Sigmoid colon (tissue), 7 donors: Measurements from ENCODE around the gene PAK1. TPM values are rescaled to one million over a fixed set of nuclear protein-coding genes. Genes with fewer than 3 reads are reported as not detected.
"Not testable (repeated sequence)": the region's sequence is repeated elsewhere in the genome, so short reads cannot be mapped to it uniquely, and the experiment has no call there.

Source experiments
- DNase-seq: peaks from one replicate; pipeline ENCODE4 v3.0.0-alpha.2; 2019
- H3K27ac ChIP-seq, 4 donors: fragments of 200-600 bp; sonication (generic); one replicate each; pipeline ENCODE4 v1.5.1; 2016 to 2019; ENCODE audit warnings: mild to moderate bottlenecking in 1 of 4
- H3K27me3 ChIP-seq, 3 donors: fragments of 200-600 bp; sonication (generic); one replicate each; pipeline ENCODE4 v1.5.1; 2019; ENCODE audit warnings: mild to moderate bottlenecking in 1 of 3
- H3K36me3 ChIP-seq, 4 donors: fragments of 200-600 bp; sonication (generic); one replicate each; pipeline ENCODE4 v1.5.1; 2016 to 2019
- H3K4me1 ChIP-seq, 4 donors: fragments of 200-600 bp; sonication (generic); one replicate each; pipeline ENCODE4 v1.5.1; 2017 to 2019
- H3K4me3 ChIP-seq, 4 donors: fragments of 200-600 bp; sonication (generic); one replicate each; pipeline ENCODE4 v1.5.1; 2017 to 2019; ENCODE audit warnings: mild to moderate bottlenecking in 2 of 4, moderate library complexity in 1 of 4
- H3K9me3 ChIP-seq, 4 donors: fragments of 200-600 bp in 3 of 4; sonication (generic) in 3 of 4; one replicate each; pipeline versions ENCODE4 v1.5.1 to v1.6.1; 2013 to 2019
- EP300 ChIP-seq, 4 donors: sonication (generic); formaldehyde crosslinking; IDR thresholded peaks; one replicate each; pipeline ENCODE4 v1.6.1; 2017; ENCODE audit warnings: antibody characterized with exemption in 4 of 4
- POLR2A ChIP-seq, 2 donors: fragments of 450-650 bp; IDR thresholded peaks; one replicate each; pipeline ENCODE4 v1.6.1; 2016; ENCODE audit warnings: antibody characterized with exemption in 2 of 2, mild to moderate bottlenecking in 2 of 2, moderate library complexity in 2 of 2
- POLR2AphosphoS5 ChIP-seq, 4 donors: sonication (generic); formaldehyde crosslinking; IDR thresholded peaks; one replicate each; pipeline ENCODE4 v1.6.1; 2017; ENCODE audit warnings: antibody characterized with exemption in 4 of 4
- WGBS, 2 donors: extraction: QIAGEN DNeasy Blood & Tissue Kit; methylation state at CpG; one replicate each; pipeline ENCODE4 v1.1.7; 2013; 5-methylcytosine and 5-hydroxymethylcytosine counted together
- intact Hi-C: fragments of 100-400 bp; cut with DNase I; formaldehyde crosslinking; loops from one replicate; pipeline ENCODE4 v1.15.1; 2023
- polyA plus RNA-seq, 3 donors: library from polyadenylated mRNA; stranded (reverse); fragments of 200-250 nt; gene quantifications; one replicate each; pipeline ENCODE4 v1.2.3, GENCODE V29; 2013
- total RNA-seq, 4 donors: library from RNA; depleted of rRNA; stranded (reverse); fragments of >200 nt; gene quantifications; one replicate each; pipeline ENCODE4 v1.1.0, GENCODE V29; 2016
- TF ChIP-seq, protein P1 (sequence below), 4 experiments: fragments of 450-650 bp in 3 of 4; fragments of 200-600 bp in 1 of 4; IDR thresholded peaks; one replicate each; pipeline ENCODE4 v1.5.1; 2016 to 2019; ENCODE audit warnings: antibody characterized with exemption in 4 of 4, mild to moderate bottlenecking in 3 of 4, moderate library complexity in 2 of 4
- donor health status: healthy with polysubstance abuse.
- donor health status: Bipolar disorder and iron deficiency.
- donor health status: healthy.

The PAK1 gene
- total and polyA plus RNA-seq, 7 donors: 24.6 to 79.3 (median 37.7) TPM

DNA sequence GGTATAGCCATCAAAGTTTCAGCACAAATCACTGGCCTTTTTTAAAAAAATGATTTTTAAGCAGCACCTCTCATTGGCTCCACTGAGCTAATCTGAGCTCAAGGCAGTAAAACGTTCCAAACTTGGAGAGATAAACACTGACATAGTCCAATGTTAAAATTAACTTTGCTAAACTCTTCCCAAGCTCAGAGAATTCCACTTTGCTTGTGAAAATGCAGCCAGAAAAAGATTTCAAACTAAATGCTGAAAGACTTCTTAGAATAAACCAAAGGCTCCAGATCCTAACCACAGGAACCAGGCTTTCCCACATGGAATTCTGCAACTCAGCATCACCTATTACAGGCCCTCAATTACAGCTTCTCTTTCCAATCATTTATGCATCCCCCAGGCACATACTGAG lies 87.7 kb downstream of the PAK1 start:
- Histone ChIP-seq H3K36me3 (no peaks in the 10 kb centered on the region), H3K9me3 (no peaks in the 10 kb centered on the region), H3K4me3 (no peak overlapping the region), H3K4me1 (peaks cover 0 to 32% (median 23%) of the 10 kb centered on the region in 4 donors), H3K27ac (peak overlapping the region in 3 of 4 donors; percentile 26 to 64 (median 53)), H3K27me3 (no peaks in the 10 kb centered on the region)
- WGBS, 2 donors: 49 to 56% methylated on average over 1 of the region's 1 CpG
- TF ChIP-seq POLR2AphosphoS5 (IDR thresholded peaks at IDR 0.05) (no peak), EP300 (IDR thresholded peaks at IDR 0.05) (no peak), POLR2A (IDR thresholded peaks at IDR 0.05) (no peak)
- TF ChIP-seq, protein P1, sequence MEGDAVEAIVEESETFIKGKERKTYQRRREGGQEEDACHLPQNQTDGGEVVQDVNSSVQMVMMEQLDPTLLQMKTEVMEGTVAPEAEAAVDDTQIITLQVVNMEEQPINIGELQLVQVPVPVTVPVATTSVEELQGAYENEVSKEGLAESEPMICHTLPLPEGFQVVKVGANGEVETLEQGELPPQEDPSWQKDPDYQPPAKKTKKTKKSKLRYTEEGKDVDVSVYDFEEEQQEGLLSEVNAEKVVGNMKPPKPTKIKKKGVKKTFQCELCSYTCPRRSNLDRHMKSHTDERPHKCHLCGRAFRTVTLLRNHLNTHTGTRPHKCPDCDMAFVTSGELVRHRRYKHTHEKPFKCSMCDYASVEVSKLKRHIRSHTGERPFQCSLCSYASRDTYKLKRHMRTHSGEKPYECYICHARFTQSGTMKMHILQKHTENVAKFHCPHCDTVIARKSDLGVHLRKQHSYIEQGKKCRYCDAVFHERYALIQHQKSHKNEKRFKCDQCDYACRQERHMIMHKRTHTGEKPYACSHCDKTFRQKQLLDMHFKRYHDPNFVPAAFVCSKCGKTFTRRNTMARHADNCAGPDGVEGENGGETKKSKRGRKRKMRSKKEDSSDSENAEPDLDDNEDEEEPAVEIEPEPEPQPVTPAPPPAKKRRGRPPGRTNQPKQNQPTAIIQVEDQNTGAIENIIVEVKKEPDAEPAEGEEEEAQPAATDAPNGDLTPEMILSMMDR (IDR thresholded peaks at IDR 0.05): no peak
- intact Hi-C loops: no loop called here
- no peak for DNase-seq

DNA sequence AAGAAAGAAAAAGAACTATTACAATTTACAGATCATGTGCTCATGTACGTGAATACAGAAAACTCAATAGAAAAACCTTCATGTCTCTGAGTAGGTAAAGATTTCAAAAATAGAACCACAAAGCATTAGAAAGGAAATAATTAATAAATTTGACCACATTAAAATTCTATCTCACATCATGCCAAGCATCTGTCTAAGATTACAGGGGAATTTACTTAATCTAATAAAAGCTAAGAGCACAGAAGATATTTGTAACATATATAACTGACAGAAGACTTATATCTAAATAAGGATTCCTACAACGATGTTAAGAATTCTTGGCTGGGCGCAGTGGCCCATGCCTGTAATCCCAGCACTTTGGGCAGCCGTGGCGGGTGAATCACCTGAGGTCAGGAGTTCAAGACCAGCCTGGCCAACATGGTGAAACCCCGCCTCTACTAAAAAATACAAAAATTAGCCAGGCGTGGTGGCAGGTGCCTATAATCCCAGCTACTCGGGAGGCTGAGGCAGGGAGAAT lies 88.6 kb downstream of the PAK1 start:
- DNase-seq, H3K27me3 ChIP-seq, H3K36me3 ChIP-seq, intact Hi-C loops, H3K4me3 ChIP-seq, H3K9me3 ChIP-seq: not testable (repeated sequence)
- Histone ChIP-seq H3K4me1 (peaks cover 0 to 32% (median 23%) of the 10 kb centered on the region in 4 donors), H3K27ac (peak overlapping the region in 1 of 4 donors; percentile 64)
- 91% methylated on average over 8 of the region's 8 CpGs for WGBS, 2 donors

GRCh38 chr11:77384571-77384970 lies 89.3 kb downstream of the PAK1 start:
- no peaks in the 10 kb centered on the region for H3K27me3 ChIP-seq

GRCh38 chr11:77383349-77383748 lies 90.5 kb downstream of the PAK1 start:
- H3K4me1 ChIP-seq: peaks cover 0 to 32% (median 23%) of the 10 kb centered on the region in 4 donors
- DNase-seq, intact Hi-C loops, H3K27ac ChIP-seq, H3K9me3 ChIP-seq, H3K27me3 ChIP-seq, H3K4me3 ChIP-seq: not testable (repeated sequence)
- H3K36me3 ChIP-seq: peaks cover 0 to 16% (median 3%) of the 10 kb centered on the region in 4 donors
- 94 to 98% methylated on average over 7 of the region's 7 CpGs for WGBS, 2 donors

More at GRCh38 chr11:77384571-77384970, 89.3 kb downstream of the PAK1 start:
- TF ChIP-seq EP300 (IDR thresholded peaks at IDR 0.05) (no peak), POLR2A (IDR thresholded peaks at IDR 0.05) (no peak), POLR2AphosphoS5 (IDR thresholded peaks at IDR 0.05) (no peak)
- TF ChIP-seq, protein P1 (IDR thresholded peaks at IDR 0.05): no peak
- H3K4me3 ChIP-seq: no peak overlapping the region
- no peak overlapping the region for H3K27ac ChIP-seq
- 48 to 49% methylated on average over 2 of the region's 2 CpGs for WGBS, 2 donors
- no peaks in the 10 kb centered on the region for H3K9me3 ChIP-seq
- peaks cover 0 to 32% (median 23%) of the 10 kb centered on the region in 4 donors for H3K4me1 ChIP-seq
- no peak for DNase-seq
- intact Hi-C loops: no loop called here
- peaks cover 0 to 4% (median 0%) of the 10 kb centered on the region in 4 donors for H3K36me3 ChIP-seq

GRCh38 chr11:77381729-77382665 lies 91.9 kb downstream of the PAK1 start:
- peak overlapping the region in 1 of 4 donors; percentile 61 for H3K27ac ChIP-seq
- DNase-seq: no peak
- H3K27me3 ChIP-seq: no peaks in the 10 kb centered on the region
- intact Hi-C loops: no loop called here
- no peak overlapping the region for H3K4me3 ChIP-seq
- TF ChIP-seq POLR2AphosphoS5 (IDR thresholded peaks at IDR 0.05) (no peak), EP300 (IDR thresholded peaks at IDR 0.05) (no peak), POLR2A (IDR thresholded peaks at IDR 0.05) (no peak)
- TF ChIP-seq, protein P1 (IDR thresholded peaks at IDR 0.05): no peak
- H3K36me3 ChIP-seq: peaks cover 0 to 29% (median 4%) of the 10 kb centered on the region in 4 donors
- peaks cover 0 to 31% (median 23%) of the 10 kb centered on the region in 4 donors for H3K4me1 ChIP-seq
- 55 to 67% methylated on average over 2 of the region's 2 CpGs for WGBS, 2 donors
- H3K9me3 ChIP-seq: no peaks in the 10 kb centered on the region
